ENCODE measurements around the gene NBPF8.
"Not testable (repeated sequence)": the region's sequence is repeated elsewhere in the genome, so short reads cannot be mapped to it uniquely, and the experiment has no call there.

- not testable (repeated sequence) for TF ChIP-seq CTCF (IDR thresholded peaks at IDR 0.05; ENCODE audit: low read depth, low read length, poor library complexity, severe bottlenecking); EZH2phosphoT487 (IDR thresholded peaks at IDR 0.05; ENCODE audit: borderline replicate concordance, low read length)
These were observed 9.5 kb upstream of the NBPF8 start for GRCh38 chr1:120405348-120405747.

Measured in DOHH2 (cell line).